Uterus (tissue), 2 donors: ENCODE data around the gene ZNF738.

ENCODE experiments used
- POLR2A ChIP-seq, 2 donors: fragments of 450-650 bp; IDR thresholded peaks; one replicate each; pipeline ENCODE4 v1.6.1; 2016; ENCODE audit warnings: antibody characterized with exemption in 2 of 2, mild to moderate bottlenecking in 1 of 2, moderate library complexity in 1 of 2
- TF ChIP-seq, protein P1 (sequence below), 4 experiments: fragments of 200-600 bp in 2 of 4; fragments of 450-650 bp in 2 of 4; sonication (generic) in 2 of 4; IDR thresholded peaks; one replicate each; pipeline ENCODE4 v1.5.1; 2016 to 2019; ENCODE audit warnings: antibody characterized with exemption in 4 of 4, mild to moderate bottlenecking in 2 of 4, moderate library complexity in 1 of 4

- TF ChIP-seq, protein P1, sequence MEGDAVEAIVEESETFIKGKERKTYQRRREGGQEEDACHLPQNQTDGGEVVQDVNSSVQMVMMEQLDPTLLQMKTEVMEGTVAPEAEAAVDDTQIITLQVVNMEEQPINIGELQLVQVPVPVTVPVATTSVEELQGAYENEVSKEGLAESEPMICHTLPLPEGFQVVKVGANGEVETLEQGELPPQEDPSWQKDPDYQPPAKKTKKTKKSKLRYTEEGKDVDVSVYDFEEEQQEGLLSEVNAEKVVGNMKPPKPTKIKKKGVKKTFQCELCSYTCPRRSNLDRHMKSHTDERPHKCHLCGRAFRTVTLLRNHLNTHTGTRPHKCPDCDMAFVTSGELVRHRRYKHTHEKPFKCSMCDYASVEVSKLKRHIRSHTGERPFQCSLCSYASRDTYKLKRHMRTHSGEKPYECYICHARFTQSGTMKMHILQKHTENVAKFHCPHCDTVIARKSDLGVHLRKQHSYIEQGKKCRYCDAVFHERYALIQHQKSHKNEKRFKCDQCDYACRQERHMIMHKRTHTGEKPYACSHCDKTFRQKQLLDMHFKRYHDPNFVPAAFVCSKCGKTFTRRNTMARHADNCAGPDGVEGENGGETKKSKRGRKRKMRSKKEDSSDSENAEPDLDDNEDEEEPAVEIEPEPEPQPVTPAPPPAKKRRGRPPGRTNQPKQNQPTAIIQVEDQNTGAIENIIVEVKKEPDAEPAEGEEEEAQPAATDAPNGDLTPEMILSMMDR (IDR thresholded peaks at IDR 0.05) = no peak
- no peak for TF ChIP-seq POLR2A (IDR thresholded peaks at IDR 0.05)
Observed at GRCh38 chr19:21323000-21323399, 35.8 kb upstream of the ZNF738 start.
